H9 (cell line): ENCODE data around the gene KRT77. TPM values are rescaled to one million over a fixed set of nuclear protein-coding genes. Genes with fewer than 3 reads are reported as not detected.

ENCODE experiments used
- DNase-seq: peaks from one replicate; pipeline ENCODE4 v3.0.0-alpha.2; 2017
- H2AFZ ChIP-seq: one replicate; pipeline ENCODE4 v1.6.1; 2013; ENCODE audit warnings: mild to moderate bottlenecking, low read length, control low read depth, moderate library complexity
- H2AK5ac ChIP-seq: 2 replicates; pipeline ENCODE4 v1.6.1; 2013; ENCODE audit warnings: low read length, control low read depth, mixed read lengths; ENCODE audit not compliant: insufficient read length
- H2BK120ac ChIP-seq: one replicate; pipeline ENCODE4 v1.6.1; 2013; ENCODE audit warnings: low read depth, mild to moderate bottlenecking, low read length, control low read depth, inconsistent platforms; ENCODE audit not compliant: poor library complexity, severe bottlenecking
- H2BK12ac ChIP-seq: 2 replicates; pipeline ENCODE4 v1.6.1; 2013; ENCODE audit warnings: low read length, control low read depth, mixed read lengths, low read depth; ENCODE audit not compliant: insufficient read length
- H2BK15ac ChIP-seq: 2 replicates; pipeline ENCODE4 v1.6.1; 2013; ENCODE audit warnings: low read depth, low read length, control low read depth
- H2BK20ac ChIP-seq: one replicate; pipeline ENCODE4 v1.6.1; 2013; ENCODE audit warnings: low read depth, mild to moderate bottlenecking, low read length, control low read depth, inconsistent platforms; ENCODE audit not compliant: poor library complexity, severe bottlenecking
- H2BK5ac ChIP-seq: 2 replicates; pipeline ENCODE4 v1.6.1; 2013; ENCODE audit warnings: low read length, control low read depth, mixed read lengths; ENCODE audit not compliant: insufficient read length
- H3K14ac ChIP-seq: 2 replicates; pipeline ENCODE4 v1.6.1; 2013; ENCODE audit warnings: low read length, control low read depth; ENCODE audit not compliant: insufficient read depth
- H3K18ac ChIP-seq: 2 replicates; pipeline ENCODE4 v1.6.1; 2013; ENCODE audit warnings: low read depth, mild to moderate bottlenecking, mixed read lengths, low read length, control low read depth; ENCODE audit not compliant: insufficient read length
- H3K23ac ChIP-seq: 2 replicates; pipeline ENCODE4 v1.6.1; 2013; ENCODE audit warnings: low read length, control low read depth, mixed read lengths, low read depth; ENCODE audit not compliant: insufficient read length
- H3K23me2 ChIP-seq: 2 replicates; pipeline ENCODE4 v1.6.1; 2013; ENCODE audit warnings: low read depth, mild to moderate bottlenecking, mixed read lengths, low read length, control low read depth; ENCODE audit not compliant: insufficient read length, poor library complexity, severe bottlenecking
- H3K27ac ChIP-seq: 2 replicates; pipeline ENCODE4 v1.5.1; 2013; ENCODE audit warnings: low read length, control low read depth, mixed read lengths, low read depth; ENCODE audit not compliant: insufficient read length
- H3K27me3 ChIP-seq: 2 replicates; pipeline ENCODE4 v1.6.1; 2013; ENCODE audit warnings: low read length, control low read depth, inconsistent platforms; ENCODE audit not compliant: insufficient read depth
- H3K4ac ChIP-seq: 2 replicates; pipeline ENCODE4 v1.6.1; 2013; ENCODE audit warnings: low read depth, mild to moderate bottlenecking, control low read depth, inconsistent platforms, low read length, moderate library complexity
- H3K4me1 ChIP-seq: 2 replicates; pipeline ENCODE4 v1.6.1; 2013; ENCODE audit warnings: low read length, control low read depth, inconsistent platforms; ENCODE audit not compliant: insufficient read depth
- H3K4me2 ChIP-seq: 2 replicates; pipeline ENCODE4 v1.6.1; 2013; ENCODE audit warnings: low read length, control low read depth, mixed read lengths; ENCODE audit not compliant: insufficient read length, insufficient read depth
- H3K56ac ChIP-seq: 2 replicates; pipeline ENCODE4 v1.6.1; 2013; ENCODE audit warnings: low read depth, mild to moderate bottlenecking, mixed read lengths, low read length, control low read depth; ENCODE audit not compliant: insufficient read length
- H3K79me1 ChIP-seq: 2 replicates; pipeline ENCODE4 v1.6.1; 2013; ENCODE audit warnings: low read depth, mild to moderate bottlenecking, moderate library complexity, low read length, control low read depth, inconsistent platforms; ENCODE audit not compliant: insufficient read depth, poor library complexity, severe bottlenecking
- H3K79me2 ChIP-seq: 2 replicates; pipeline ENCODE4 v1.6.1; 2013; ENCODE audit warnings: low read length, control low read depth, inconsistent platforms; ENCODE audit not compliant: insufficient read depth
- H3K9ac ChIP-seq: 2 replicates; pipeline ENCODE4 v1.6.1; 2013; ENCODE audit warnings: low read length, control low read depth, mixed read lengths; ENCODE audit not compliant: insufficient read length; ENCODE audit errors: extremely low read depth
- H3K9me3 ChIP-seq: one replicate; pipeline ENCODE4 v1.6.1; 2013; ENCODE audit warnings: low read depth, low read length, inconsistent platforms; ENCODE audit not compliant: control insufficient read depth
- H3T11ph ChIP-seq: one replicate; pipeline ENCODE4 v1.6.1; 2013; ENCODE audit warnings: mild to moderate bottlenecking, low read length, control low read depth, inconsistent platforms
- H4K20me1 ChIP-seq: one replicate; pipeline ENCODE4 v1.6.1; 2013; ENCODE audit not compliant: control insufficient read depth, insufficient read length, insufficient read depth
- H4K5ac ChIP-seq: 2 replicates; pipeline ENCODE4 v1.6.1; 2013; ENCODE audit warnings: low read depth, mild to moderate bottlenecking, mixed read lengths, low read length, control low read depth; ENCODE audit not compliant: insufficient read length
- H4K8ac ChIP-seq: replicated peaks from 2 replicates; pipeline ENCODE4 v1.6.1; 2013; ENCODE audit warnings: low read length, control low read depth, mixed read lengths, low read depth; ENCODE audit not compliant: insufficient read length
- H4K91ac ChIP-seq: 2 replicates; pipeline ENCODE4 v1.6.1; 2013; ENCODE audit warnings: low read depth, mild to moderate bottlenecking, moderate library complexity, mixed read lengths, low read length, control low read depth; ENCODE audit not compliant: insufficient read length
- H3K27ac Mint-ChIP-seq, 3 experiments: 2 replicates in 2 of 3; 3 replicates in 1 of 3; pipeline ENCODE4 v1.8.0; 2020 to 2021; ENCODE audit warnings: mixed read lengths in 3 of 3, mild to moderate bottlenecking in 1 of 3, moderate library complexity in 1 of 3
- H3K27me3 Mint-ChIP-seq: 2 replicates; pipeline ENCODE4 v1.8.0; 2021; ENCODE audit warnings: low read depth, mild to moderate bottlenecking, moderate library complexity, mixed read lengths
- H3K36me3 Mint-ChIP-seq, 3 experiments: 2 replicates in 2 of 3; 3 replicates in 1 of 3; pipeline ENCODE4 v1.8.0; 2020 to 2021; ENCODE audit warnings: low read depth in 3 of 3, mixed read lengths in 3 of 3; ENCODE audit not compliant: insufficient read depth in 1 of 3
- H3K4me1 Mint-ChIP-seq, 2 experiments: 2 replicates each; pipeline ENCODE4 v1.8.0; 2020; ENCODE audit warnings: mixed read lengths in 2 of 2
- H3K4me3 Mint-ChIP-seq, 2 experiments: 2 replicates in 1 of 2; 3 replicates in 1 of 2; pipeline ENCODE4 v1.8.0; 2020 to 2021; ENCODE audit warnings: mild to moderate bottlenecking in 2 of 2, mixed read lengths in 2 of 2, moderate library complexity in 1 of 2
- H3K9me3 Mint-ChIP-seq, 2 experiments: 2 replicates in 1 of 2; 3 replicates in 1 of 2; pipeline ENCODE4 v1.8.0; 2020; ENCODE audit warnings: mild to moderate bottlenecking in 2 of 2, mixed read lengths in 2 of 2, moderate library complexity in 1 of 2
- CTCF ChIP-seq: fragments of 200-600 bp; sonication (generic); conservative IDR thresholded peaks from 3 replicates; pipeline ENCODE4 v1.8.0; 2021; ENCODE audit warnings: antibody characterized with exemption, mild to moderate bottlenecking
- WGBS: extraction: QIAGEN DNeasy Blood & Tissue Kit; methylation state at CpG from one replicate; pipeline ENCODE4 v1.1.7; 2013; ENCODE audit warnings: missing lambda C conversion rate, low lambda C conversion rate, mixed read lengths; ENCODE audit not compliant: insufficient read length; ENCODE audit errors: extremely low coverage; 5-methylcytosine and 5-hydroxymethylcytosine counted together
- total RNA-seq: library from RNA; stranded (reverse); gene quantifications from 2 replicates; pipeline ENCODE4 v1.2.1, GENCODE V29; 2021

Gene KRT77
- total RNA-seq, 1 experiment from 2014 or later: not detected

- no peak overlapping the region for H3K56ac ChIP-seq
- no peaks in the 10 kb centered on the region for H3K79me1 ChIP-seq
- H4K91ac ChIP-seq: no peak overlapping the region
- H3K4me1 ChIP-seq: no peaks in the 10 kb centered on the region
- peaks cover 0 to 3% of the 10 kb centered on the region in 2 experiments; a peak in 1 of 5 replicates for H3K9me3 Mint-ChIP-seq
- no peak overlapping the region; a peak in 1 of 5 replicates for H3K4me3 Mint-ChIP-seq
- H4K5ac ChIP-seq: no peak overlapping the region
- H2BK15ac ChIP-seq: no peak overlapping the region
- no peak overlapping the region for H3K9ac ChIP-seq
- H3K27ac Mint-ChIP-seq: no peak overlapping the region
- H3K9me3 ChIP-seq: no peaks in the 10 kb centered on the region
- no CpG with 5 or more reads among the region's 14 CpGs for WGBS
- no peak overlapping the region for H3K23ac ChIP-seq
- no peak overlapping the region for H3K14ac ChIP-seq
- H2AK5ac ChIP-seq: no peak overlapping the region
- no peak overlapping the region for H2BK12ac ChIP-seq
- peaks cover 11% of the 10 kb centered on the region for H3K23me2 ChIP-seq
- H3K27me3 Mint-ChIP-seq: peaks cover 58% of the 10 kb centered on the region
- no peak overlapping the region for H3T11ph ChIP-seq
- H3K4ac ChIP-seq: no peak overlapping the region
- H3K4me2 ChIP-seq: no peak overlapping the region
- H4K20me1 ChIP-seq: no peaks in the 10 kb centered on the region
- H3K79me2 ChIP-seq: no peaks in the 10 kb centered on the region
- no peaks in the 10 kb centered on the region; a peak in 1 of 7 replicates for H3K36me3 Mint-ChIP-seq
- no peak overlapping the region for H4K8ac ChIP-seq
- no peak overlapping the region for H2BK20ac ChIP-seq
- TF ChIP-seq CTCF: peak; percentile 69
- H2BK120ac ChIP-seq: no peak overlapping the region
- H3K18ac ChIP-seq: no peak overlapping the region
- H3K27me3 ChIP-seq: peaks cover 8% of the 10 kb centered on the region; the same call in 1 of the 2 replicates
- no peak overlapping the region for H2BK5ac ChIP-seq
- peak; percentile 88 for DNase-seq
- H3K27ac ChIP-seq: no peak overlapping the region
- no peak overlapping the region for H2AFZ ChIP-seq
- H3K4me1 Mint-ChIP-seq: peaks cover 0 to 9% of the 10 kb centered on the region in 2 experiments; a peak in 2 of 4 replicates
Measured at GRCh38 chr12:52715416-52715815, 12.1 kb upstream of the KRT77 start.
